Transverse colon (tissue), 4 donors: ENCODE results near the gene ZNF423.

Source experiments
- EP300 ChIP-seq: sonication (generic); formaldehyde crosslinking; IDR thresholded peaks from one replicate; pipeline ENCODE4 v1.6.1; 2017; ENCODE audit warnings: antibody characterized with exemption, low read depth
- POLR2A ChIP-seq: fragments of 450-650 bp; IDR thresholded peaks from one replicate; pipeline ENCODE4 v1.6.1; 2016; ENCODE audit warnings: antibody characterized with exemption, mild to moderate bottlenecking, moderate library complexity
- POLR2AphosphoS5 ChIP-seq, 3 donors: sonication (generic); formaldehyde crosslinking; IDR thresholded peaks; one replicate each; pipeline ENCODE4 v1.6.1; 2016; ENCODE audit warnings: antibody characterized with exemption in 3 of 3
- TF ChIP-seq, protein P1 (sequence below), 5 experiments: fragments of 200-600 bp in 3 of 5; fragments of 450-650 bp in 2 of 5; sonication (generic) in 3 of 5; IDR thresholded peaks; 1 replicate in 2 of 5; 2 replicates in 3 of 5; pipeline ENCODE4 v1.5.1; 2016 to 2017; ENCODE audit warnings: antibody characterized with exemption in 5 of 5, inconsistent platforms in 3 of 5, mild to moderate bottlenecking in 2 of 5, moderate library complexity in 1 of 5

DNA sequence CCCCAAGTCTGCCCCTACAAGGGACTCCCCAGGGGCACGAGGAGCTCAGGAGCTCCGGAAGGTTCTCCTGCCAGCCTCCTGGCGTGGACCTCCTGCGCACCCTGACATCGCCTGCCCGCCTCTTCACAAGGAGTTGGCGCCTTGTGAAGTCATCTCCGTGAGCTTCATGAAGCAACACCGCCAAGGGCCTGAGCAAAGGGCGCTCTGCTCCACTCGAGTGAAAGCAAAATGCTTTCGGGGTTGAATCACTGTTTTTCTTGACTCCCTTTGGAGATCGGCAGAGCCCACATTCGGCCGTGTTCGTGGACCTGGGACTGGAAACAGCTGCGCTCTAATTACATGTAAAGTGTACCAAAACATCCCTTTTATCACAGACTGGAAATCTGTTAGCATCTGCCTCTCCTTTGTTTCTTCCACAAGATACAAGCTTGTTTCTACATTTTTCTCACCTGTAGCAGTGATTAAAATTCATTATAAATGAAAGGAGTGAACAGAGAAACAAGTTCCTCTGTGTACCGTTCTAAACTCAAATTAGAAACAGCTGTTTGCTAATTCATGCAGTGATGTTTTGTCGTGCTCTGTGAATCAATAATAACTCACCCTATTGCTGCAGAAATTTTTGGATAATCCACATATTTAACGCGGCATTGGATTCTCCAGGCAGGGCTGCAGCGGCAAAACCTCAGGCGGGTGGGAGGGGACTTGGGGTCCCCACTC is 203.3 kb downstream of the ZNF423 start:
- TF ChIP-seq POLR2AphosphoS5 (IDR thresholded peaks at IDR 0.05) (no peak), POLR2A (no peak), EP300 (no peak)
- TF ChIP-seq, protein P1, sequence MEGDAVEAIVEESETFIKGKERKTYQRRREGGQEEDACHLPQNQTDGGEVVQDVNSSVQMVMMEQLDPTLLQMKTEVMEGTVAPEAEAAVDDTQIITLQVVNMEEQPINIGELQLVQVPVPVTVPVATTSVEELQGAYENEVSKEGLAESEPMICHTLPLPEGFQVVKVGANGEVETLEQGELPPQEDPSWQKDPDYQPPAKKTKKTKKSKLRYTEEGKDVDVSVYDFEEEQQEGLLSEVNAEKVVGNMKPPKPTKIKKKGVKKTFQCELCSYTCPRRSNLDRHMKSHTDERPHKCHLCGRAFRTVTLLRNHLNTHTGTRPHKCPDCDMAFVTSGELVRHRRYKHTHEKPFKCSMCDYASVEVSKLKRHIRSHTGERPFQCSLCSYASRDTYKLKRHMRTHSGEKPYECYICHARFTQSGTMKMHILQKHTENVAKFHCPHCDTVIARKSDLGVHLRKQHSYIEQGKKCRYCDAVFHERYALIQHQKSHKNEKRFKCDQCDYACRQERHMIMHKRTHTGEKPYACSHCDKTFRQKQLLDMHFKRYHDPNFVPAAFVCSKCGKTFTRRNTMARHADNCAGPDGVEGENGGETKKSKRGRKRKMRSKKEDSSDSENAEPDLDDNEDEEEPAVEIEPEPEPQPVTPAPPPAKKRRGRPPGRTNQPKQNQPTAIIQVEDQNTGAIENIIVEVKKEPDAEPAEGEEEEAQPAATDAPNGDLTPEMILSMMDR (IDR thresholded peaks at IDR 0.05): no peak
